GM12878 (cell line): ENCODE measurements around the gene C10orf71. TPM values are rescaled to one million over a fixed set of nuclear protein-coding genes. Genes with fewer than 3 reads are reported as not detected.

Source experiments
- ATAC-seq: fragments of 200-7000 bp; cut with Tn5 transposase; 3 replicates; pipeline ENCODE4 v1.9.1; 2020; ENCODE audit warnings: mild to moderate bottlenecking, moderate library complexity
- BruUV-seq: library from RNA; stranded (reverse); fragments of 400-500 nt; replicated peaks from 2 replicates; lab custom pipeline; 2021; lab: Mats Ljungman, UMichigan
- CTCF ChIA-PET: fragments of 300-600 bp; sonication (Branson Sonifier 250); formaldehyde crosslinking; extraction: SDS; loops from one replicate; lab custom pipeline; 2021; ENCODE audit warnings: inconsistent platforms; lab: Yijun Ruan, JAX
- POLR2A ChIA-PET: fragments of 350-600 bp; formaldehyde crosslinking; extraction: SDS; loops from one replicate; lab custom pipeline; 2021; ENCODE audit warnings: inconsistent platforms; lab: Charles Lee
- RAD21 ChIA-PET: fragments of 300-600 bp; sonication (Branson Sonifier 250); formaldehyde crosslinking; loops from one replicate; lab custom pipeline; 2023; ENCODE audit warnings: antibody characterized with exemption; ENCODE audit not compliant: unreplicated experiment; lab: Charles Lee
- SMC1A ChIA-PET: fragments of 300-600 bp; sonication (Branson Sonifier 250); formaldehyde crosslinking; loops from one replicate; lab custom pipeline; 2023; ENCODE audit not compliant: unreplicated experiment, uncharacterized antibody; lab: Charles Lee
- DNase-seq: peaks from one replicate; pipeline ENCODE4 v3.0.0-alpha.2; 2011; ENCODE audit warnings: low read depth, low spot score
- FAIRE-seq: peaks from 3 replicates; lab custom pipeline; 2011; peaks lifted over from hg19 to GRCh38; lab: Jason Lieb, UNC
- H2AFZ ChIP-seq: 2 replicates; pipeline ENCODE4 v1.6.0; 2011; ENCODE audit warnings: low read depth, low read length, control low read depth; ENCODE audit not compliant: control insufficient read depth
- H3K27ac ChIP-seq: 2 replicates; pipeline ENCODE4 v1.5.1; 2011; ENCODE audit warnings: control low read depth; ENCODE audit not compliant: control insufficient read depth, insufficient read depth
- H3K27me3 ChIP-seq, 2 experiments: replicated peaks in 1 of 2; 2 replicates each; pipeline versions ENCODE4 v1.6.0 to v1.6.1; 2011; ENCODE audit warnings: low read length in 1 of 2; ENCODE audit not compliant: control insufficient read depth in 2 of 2, insufficient read depth in 2 of 2
- H3K36me3 ChIP-seq, 2 experiments: 2 replicates each; pipeline ENCODE4 v1.5.1; 2011; ENCODE audit warnings: low read length in 1 of 2; ENCODE audit not compliant: control insufficient read depth in 2 of 2, insufficient read depth in 2 of 2
- H3K4me1 ChIP-seq: 2 replicates; pipeline ENCODE4 v1.6.1; 2011; ENCODE audit warnings: mild to moderate bottlenecking, low read length, moderate library complexity, mixed read lengths; ENCODE audit not compliant: control insufficient read depth, insufficient read depth
- H3K4me2 ChIP-seq: 2 replicates; pipeline ENCODE4 v1.6.0; 2011; ENCODE audit warnings: control low read depth; ENCODE audit not compliant: control insufficient read depth, insufficient read depth
- H3K4me3 ChIP-seq: fragments of 200-600 bp; sonication (generic); 2 replicates; pipeline ENCODE4 v1.5.1; 2016
- H3K79me2 ChIP-seq: 2 replicates; pipeline ENCODE4 v1.6.0; 2011; ENCODE audit warnings: low read length; ENCODE audit not compliant: control insufficient read depth, insufficient read depth
- H3K9ac ChIP-seq: 2 replicates; pipeline ENCODE4 v1.8.0; 2011; ENCODE audit warnings: low read length, control low read depth, mixed read lengths; ENCODE audit not compliant: control insufficient read depth, insufficient read depth
- H3K9me3 ChIP-seq: replicated peaks from 3 replicates; pipeline ENCODE4 v1.5.1; 2011; ENCODE audit warnings: mild to moderate bottlenecking, low read length; ENCODE audit not compliant: control insufficient read depth, insufficient read depth
- H4K20me1 ChIP-seq: 2 replicates; pipeline ENCODE4 v1.6.0; 2011; ENCODE audit not compliant: control insufficient read depth, insufficient read depth
- ASH2L ChIP-seq: fragments of 300-600, 200-600 bp; sonication (generic); IDR thresholded peaks from 2 replicates; pipeline ENCODE4 v1.6.1; 2017; ENCODE audit warnings: low read depth, mild to moderate bottlenecking, borderline replicate concordance
- BHLHE40 ChIP-seq, 2 experiments: fragments of 450-650 bp in 1 of 2; IDR thresholded peaks; 2 replicates each; pipeline ENCODE4 v1.6.1; 2011 to 2017; ENCODE audit warnings: low read depth in 2 of 2, borderline replicate concordance in 1 of 2, improper control_type of control experiment in 1 of 2, low read length in 1 of 2, mild to moderate bottlenecking in 1 of 2
- CEBPZ ChIP-seq: fragments of 150-350 bp; IDR thresholded peaks from 2 replicates; pipeline ENCODE4 v1.6.1; 2016; ENCODE audit warnings: low read depth, low read length
- CHD1 ChIP-seq: IDR thresholded peaks from 2 replicates; pipeline ENCODE4 v1.6.1; 2012; ENCODE audit warnings: low read depth, low read length, improper control_type of control experiment
- E2F4 ChIP-seq: IDR thresholded peaks from 2 replicates; pipeline ENCODE4 v1.6.1; 2012; ENCODE audit warnings: low read depth, low read length, improper control_type of control experiment
- ELK1 ChIP-seq: IDR thresholded peaks from 2 replicates; pipeline ENCODE4 v1.6.1; 2012; ENCODE audit warnings: low read depth, low read length, improper control_type of control experiment
- GABPA ChIP-seq: IDR thresholded peaks from 2 replicates; pipeline ENCODE4 v1.6.1; 2014; ENCODE audit warnings: antibody characterized with exemption, low read depth, mild to moderate bottlenecking, inconsistent platforms
- IKZF1 ChIP-seq: fragments of 450-650 bp; conservative IDR thresholded peaks from 2 replicates; pipeline ENCODE4 v1.6.1; 2017; ENCODE audit warnings: antibody characterized with exemption, mild to moderate bottlenecking
- JUNB ChIP-seq: IDR thresholded peaks from 2 replicates; pipeline ENCODE4 v1.6.1; 2016; ENCODE audit warnings: antibody characterized with exemption, mild to moderate bottlenecking
- MYB ChIP-seq: fragments of 150-350 bp; IDR thresholded peaks from 2 replicates; pipeline ENCODE4 v1.6.1; 2014; ENCODE audit warnings: mild to moderate bottlenecking, low read depth, low read length, borderline replicate concordance
- POLR2A ChIP-seq: IDR thresholded peaks from 2 replicates; pipeline ENCODE4 v1.6.1; 2011; ENCODE audit warnings: low read depth, mild to moderate bottlenecking, low read length
- RAD51 ChIP-seq: fragments of 450-650 bp; IDR thresholded peaks from 2 replicates; pipeline ENCODE4 v1.6.1; 2016; ENCODE audit warnings: moderate library complexity, mild to moderate bottlenecking, inconsistent platforms
- RELA ChIP-seq: fragments of 450-650 bp; IDR thresholded peaks from 2 replicates; pipeline ENCODE4 v1.8.0; 2014; ENCODE audit warnings: borderline replicate concordance; ENCODE audit not compliant: partially characterized antibody
- RUNX3 ChIP-seq: IDR thresholded peaks from 2 replicates; pipeline ENCODE4 v1.6.1; 2012; ENCODE audit warnings: low read length, inconsistent platforms
- SRF ChIP-seq, 2 experiments: IDR thresholded peaks; 2 replicates each; pipeline ENCODE4 v1.6.1; 2011; ENCODE audit warnings: low read depth in 2 of 2, low read length in 2 of 2, mild to moderate bottlenecking in 1 of 2, moderate library complexity in 1 of 2
- USF2 ChIP-seq: IDR thresholded peaks from 2 replicates; pipeline ENCODE4 v1.6.1; 2011; ENCODE audit warnings: low read depth, low read length, improper control_type of control experiment, borderline replicate concordance
- ZNF622 ChIP-seq: fragments of 450-650 bp; IDR thresholded peaks from 2 replicates; pipeline ENCODE4 v1.6.1; 2017; ENCODE audit warnings: mild to moderate bottlenecking, inconsistent platforms
- WGBS: methylation state at CpG from one replicate; pipeline ENCODE4 v1.1.6; 2016; ENCODE audit warnings: low lambda C conversion rate; ENCODE audit not compliant: insufficient replicate concordance, insufficient coverage; ENCODE audit errors: missing lambda C conversion rate; 5-methylcytosine and 5-hydroxymethylcytosine counted together
- in situ Hi-C: fragments of 300-500 bp; cut with MboI; formaldehyde crosslinking; loops from 9 replicates; pipeline ENCODE4 v1.14.3; 2018; ENCODE audit warnings: mixed read lengths
- intact Hi-C: fragments of 100-400 bp; cut with micrococcal nuclease; formaldehyde crosslinking; loops from one replicate; pipeline ENCODE4 v1.14.2; 2022; ENCODE audit not compliant: unreplicated experiment
- polyA plus RNA-seq, 11 experiments: library from polyadenylated mRNA; depleted of rRNA in 4 of 11; unstranded in 6 of 11; stranded (reverse) in 5 of 11; fragments of >200 nt; fragmentation: Nextera tagmentation in 4 of 11; fragmentation: Illumina TruSeq in 1 of 11; extraction: Ambion mirVana in 4 of 11; extraction: Trizol in 1 of 11; gene quantifications; 1 replicate in 1 of 11; 2 replicates in 10 of 11; pipeline versions ENCODE4 v1.2.1 to v1.2.3, GENCODE V29; 2011 to 2016; ENCODE audit warnings: inconsistent platforms in 2 of 11, missing spikeins in 2 of 11, low read depth in 1 of 11
- total RNA-seq, 4 experiments: library from RNA; depleted of rRNA in 3 of 4; stranded (reverse); fragments of >200 nt in 3 of 4; fragmentation: Illumina TruSeq in 1 of 4; extraction: Trizol in 1 of 4; gene quantifications; 2 replicates each; pipeline versions ENCODE4 v1.2.1 to v1.2.3, GENCODE V29; 2013 to 2021

C10orf71 gene
- total and polyA plus RNA-seq, 10 of the 15 experiments (the other 5 are each of a cell fraction or from before 2014, with no cell fraction given) = not detected

GRCh38 chr10:49263591-49263990, 35.4 kb upstream of the C10orf71 start:
- intact Hi-C loops = no loop called here
- no peak for ATAC-seq
- no peak for TF ChIP-seq ZNF622
- no peak for TF ChIP-seq RELA
- TF ChIP-seq IKZF1 = no peak
- no peak for TF ChIP-seq RUNX3
- TF ChIP-seq GABPA = no peak
- no peak for TF ChIP-seq BHLHE40 (IDR thresholded peaks at IDR 0.05; ENCODE audit: borderline replicate concordance in 1 of 2, low read depth in 2 of 2, low read length in 1 of 2)
- TF ChIP-seq SRF (IDR thresholded peaks at IDR 0.05; ENCODE audit: low read depth in 2 of 2, low read length in 2 of 2) = no peak
- no peak for TF ChIP-seq E2F4
- TF ChIP-seq ASH2L = no peak
- TF ChIP-seq POLR2A = no peak
- no peak for TF ChIP-seq ELK1
- no peak for TF ChIP-seq MYB
- TF ChIP-seq USF2 = no peak
- TF ChIP-seq JUNB = no peak
- no peak for TF ChIP-seq CHD1
- no peak for TF ChIP-seq RAD51
- TF ChIP-seq CEBPZ = no peak

More at GRCh38 chr10:49263591-49263990, 35.4 kb upstream of the C10orf71 start:
- Histone ChIP-seq H3K9ac (no peak overlapping the region), H3K27ac (no peak overlapping the region), H3K27me3 (peaks cover 0 to 2% of the 10 kb centered on the region in 2 experiments; a peak in 2 of 4 replicates), H4K20me1 (no peaks in the 10 kb centered on the region), H3K79me2 (no peaks in the 10 kb centered on the region), H2AFZ (no peak overlapping the region), H3K4me2 (no peak overlapping the region), H3K4me1 (no peaks in the 10 kb centered on the region), H3K9me3 (no peaks in the 10 kb centered on the region; the same call in 1 of the 3 replicates), H3K4me3 (no peak overlapping the region), H3K36me3 (no peaks in the 10 kb centered on the region)
- no peak for DNase-seq
- 30% methylated on average over 3 of the region's 3 CpGs for WGBS
- no TSS peak for BruUV-seq
- FAIRE-seq = no peak
- RAD21 ChIA-PET = no interaction called here
- CTCF ChIA-PET = no interaction called here
- POLR2A ChIA-PET = no interaction called here
- in situ Hi-C loops = no loop called here
- SMC1A ChIA-PET = no interaction called here
